ENCODE data around the gene CPNE4. TPM values are rescaled to one million over a fixed set of nuclear protein-coding genes. Genes with fewer than 3 reads are reported as not detected.

Gene CPNE4
- polyA plus RNA-seq, 4 donors, result 0.66 to 4.8 TPM; not detected in 2

- peaks cover 0 to 4% (median 0%) of the 10 kb centered on the region in 3 donors for H3K27me3 ChIP-seq (ENCODE audit: control insufficient read depth in 3 of 3, insufficient read depth in 3 of 3, low read length in 3 of 3)
- no peaks in the 10 kb centered on the region for H3K9me3 ChIP-seq (ENCODE audit: control insufficient read depth in 2 of 2, insufficient read depth in 1 of 2, low read depth in 1 of 2, low read length in 1 of 2)
- H3K27ac ChIP-seq (ENCODE audit: low read depth in 1 of 3, low read length in 2 of 3), result no peak overlapping the region
- DNase-seq (no peak), FAIRE-seq (no peak)
- H3K4me3 ChIP-seq (ENCODE audit: low read depth in 1 of 3, low read length in 3 of 3), result no peak overlapping the region
- H3K36me3 ChIP-seq (ENCODE audit: control insufficient read depth in 3 of 3, insufficient read depth in 2 of 3, low read depth in 1 of 3, low read length in 3 of 3), result no peaks in the 10 kb centered on the region
- H3K4me1 ChIP-seq (ENCODE audit: control insufficient read depth in 3 of 3, insufficient read depth in 2 of 3, low read depth in 1 of 3, low read length in 2 of 3), result no peaks in the 10 kb centered on the region
Measured at GRCh38 chr3:131540143-131540542, 494.7 kb downstream of the CPNE4 start.

GRCh38 chr3:131538968-131539367 is 495.8 kb downstream of the CPNE4 start:
- 71 to 87% (median 85%) methylated on average over 1 of the region's 1 CpG for WGBS, 3 donors
- no peaks in the 10 kb centered on the region for H3K4me1 ChIP-seq (ENCODE audit: control insufficient read depth in 3 of 3, insufficient read depth in 2 of 3, low read depth in 1 of 3, low read length in 2 of 3)
- no peaks in the 10 kb centered on the region for H3K9me3 ChIP-seq (ENCODE audit: control insufficient read depth in 2 of 2, insufficient read depth in 1 of 2, low read depth in 1 of 2, low read length in 1 of 2)
- DNase-seq (no peak), FAIRE-seq (no peak)
- H3K27ac ChIP-seq (ENCODE audit: low read depth in 1 of 3, low read length in 2 of 3), result no peak overlapping the region
- no peaks in the 10 kb centered on the region for H3K36me3 ChIP-seq (ENCODE audit: control insufficient read depth in 3 of 3, insufficient read depth in 2 of 3, low read depth in 1 of 3, low read length in 3 of 3)
- H3K27me3 ChIP-seq (ENCODE audit: control insufficient read depth in 3 of 3, insufficient read depth in 3 of 3, low read length in 3 of 3), result peaks cover 0 to 4% (median 0%) of the 10 kb centered on the region in 3 donors
- no peak overlapping the region for H3K4me3 ChIP-seq (ENCODE audit: low read depth in 1 of 3, low read length in 3 of 3)

GRCh38 chr3:131537531-131537930 is 497.3 kb downstream of the CPNE4 start:
- H3K4me1 ChIP-seq (ENCODE audit: control insufficient read depth in 3 of 3, insufficient read depth in 2 of 3, low read depth in 1 of 3, low read length in 2 of 3), result no peaks in the 10 kb centered on the region
- H3K27ac ChIP-seq (ENCODE audit: low read depth in 1 of 3, low read length in 2 of 3), result no peak overlapping the region
- H3K27me3 ChIP-seq (ENCODE audit: control insufficient read depth in 3 of 3, insufficient read depth in 3 of 3, low read length in 3 of 3), result peaks cover 0 to 4% (median 0%) of the 10 kb centered on the region in 3 donors
- no peaks in the 10 kb centered on the region for H3K9me3 ChIP-seq (ENCODE audit: control insufficient read depth in 2 of 2, insufficient read depth in 1 of 2, low read depth in 1 of 2, low read length in 1 of 2)
- no peak for FAIRE-seq
- WGBS, 3 donors, result 76 to 89% (median 82%) methylated on average over 3 of the region's 3 CpGs
- DNase-seq, result no peak
- no peaks in the 10 kb centered on the region for H3K36me3 ChIP-seq (ENCODE audit: control insufficient read depth in 3 of 3, insufficient read depth in 2 of 3, low read depth in 1 of 3, low read length in 3 of 3)
- H3K4me3 ChIP-seq (ENCODE audit: low read depth in 1 of 3, low read length in 3 of 3), result no peak overlapping the region

- Histone ChIP-seq H3K36me3 (ENCODE audit: control insufficient read depth in 3 of 3, insufficient read depth in 2 of 3, low read depth in 1 of 3, low read length in 3 of 3) (no peaks in the 10 kb centered on the region), H3K27ac (ENCODE audit: low read depth in 1 of 3, low read length in 2 of 3) (no peak overlapping the region), H3K4me3 (ENCODE audit: low read depth in 1 of 3, low read length in 3 of 3) (no peak overlapping the region), H3K27me3 (ENCODE audit: control insufficient read depth in 3 of 3, insufficient read depth in 3 of 3, low read length in 3 of 3) (peaks cover 0 to 4% (median 0%) of the 10 kb centered on the region in 3 donors), H3K9me3 (ENCODE audit: control insufficient read depth in 2 of 2, insufficient read depth in 1 of 2, low read depth in 1 of 2, low read length in 1 of 2) (no peaks in the 10 kb centered on the region), H3K4me1 (ENCODE audit: control insufficient read depth in 3 of 3, insufficient read depth in 2 of 3, low read depth in 1 of 3, low read length in 2 of 3) (no peaks in the 10 kb centered on the region)
- 40 to 64% (median 48%) methylated on average over 2 of the region's 2 CpGs for WGBS, 3 donors
- DNase-seq (no peak), FAIRE-seq (no peak)
Measured at GRCh38 chr3:131535596-131535995, 499.2 kb downstream of the CPNE4 start.

GRCh38 chr3:131535131-131535530 is 499.7 kb downstream of the CPNE4 start:
- Histone ChIP-seq H3K9me3 (ENCODE audit: control insufficient read depth in 2 of 2, insufficient read depth in 1 of 2, low read depth in 1 of 2, low read length in 1 of 2) (no peaks in the 10 kb centered on the region), H3K4me1 (ENCODE audit: control insufficient read depth in 3 of 3, insufficient read depth in 2 of 3, low read depth in 1 of 3, low read length in 2 of 3) (no peaks in the 10 kb centered on the region), H3K36me3 (ENCODE audit: control insufficient read depth in 3 of 3, insufficient read depth in 2 of 3, low read depth in 1 of 3, low read length in 3 of 3) (no peaks in the 10 kb centered on the region), H3K4me3 (ENCODE audit: low read depth in 1 of 3, low read length in 3 of 3) (no peak overlapping the region), H3K27me3 (ENCODE audit: control insufficient read depth in 3 of 3, insufficient read depth in 3 of 3, low read length in 3 of 3) (peaks cover 0 to 4% (median 0%) of the 10 kb centered on the region in 3 donors), H3K27ac (ENCODE audit: low read depth in 1 of 3, low read length in 2 of 3) (no peak overlapping the region)
- FAIRE-seq (no peak), DNase-seq (no peak)
- WGBS, 3 donors, result 73 to 81% (median 77%) methylated on average over 3 of the region's 3 CpGs

GRCh38 chr3:131532645-131533044 is 502.2 kb downstream of the CPNE4 start:
- no peak for FAIRE-seq
- Histone ChIP-seq H3K27ac (ENCODE audit: low read depth in 1 of 3, low read length in 2 of 3) (no peak overlapping the region), H3K4me1 (ENCODE audit: control insufficient read depth in 3 of 3, insufficient read depth in 2 of 3, low read depth in 1 of 3, low read length in 2 of 3) (no peaks in the 10 kb centered on the region), H3K9me3 (ENCODE audit: control insufficient read depth in 2 of 2, insufficient read depth in 1 of 2, low read depth in 1 of 2, low read length in 1 of 2) (no peaks in the 10 kb centered on the region), H3K4me3 (ENCODE audit: low read depth in 1 of 3, low read length in 3 of 3) (no peak overlapping the region), H3K36me3 (ENCODE audit: control insufficient read depth in 3 of 3, insufficient read depth in 2 of 3, low read depth in 1 of 3, low read length in 3 of 3) (no peaks in the 10 kb centered on the region), H3K27me3 (ENCODE audit: control insufficient read depth in 3 of 3, insufficient read depth in 3 of 3, low read length in 3 of 3) (no peaks in the 10 kb centered on the region)
- DNase-seq, result no peak

GRCh38 chr3:131530843-131531242 is 504.0 kb downstream of the CPNE4 start:
- peaks cover 3 to 9% (median 5%) of the 10 kb centered on the region in 3 donors for H3K27me3 ChIP-seq (ENCODE audit: control insufficient read depth in 3 of 3, insufficient read depth in 3 of 3, low read length in 3 of 3)
- WGBS, 3 donors, result 9 to 65% (median 39%) methylated on average over 1 of the region's 1 CpG
- no peak overlapping the region for H3K27ac ChIP-seq (ENCODE audit: low read depth in 1 of 3, low read length in 2 of 3)
- DNase-seq (no peak), FAIRE-seq (peak; percentile 23)
- no peak overlapping the region for H3K4me3 ChIP-seq (ENCODE audit: low read depth in 1 of 3, low read length in 3 of 3)
- H3K4me1 ChIP-seq (ENCODE audit: control insufficient read depth in 3 of 3, insufficient read depth in 2 of 3, low read depth in 1 of 3, low read length in 2 of 3), result no peaks in the 10 kb centered on the region
- H3K9me3 ChIP-seq (ENCODE audit: control insufficient read depth in 2 of 2, insufficient read depth in 1 of 2, low read depth in 1 of 2, low read length in 1 of 2), result no peaks in the 10 kb centered on the region
- H3K36me3 ChIP-seq (ENCODE audit: control insufficient read depth in 3 of 3, insufficient read depth in 2 of 3, low read depth in 1 of 3, low read length in 3 of 3), result no peaks in the 10 kb centered on the region

GRCh38 chr3:131530388-131530787 is 504.4 kb downstream of the CPNE4 start:
- H3K4me3 ChIP-seq (ENCODE audit: low read depth in 1 of 3, low read length in 3 of 3), result no peak overlapping the region

GRCh38 chr3:131526801-131527347 is 507.9 kb downstream of the CPNE4 start:
- no peaks in the 10 kb centered on the region for H3K9me3 ChIP-seq (ENCODE audit: control insufficient read depth in 2 of 2, insufficient read depth in 1 of 2, low read depth in 1 of 2, low read length in 1 of 2)
- H3K27me3 ChIP-seq (ENCODE audit: control insufficient read depth in 3 of 3, insufficient read depth in 3 of 3, low read length in 3 of 3), result peaks cover 3 to 9% (median 5%) of the 10 kb centered on the region in 3 donors
- FAIRE-seq (no peak), DNase-seq (peak in 1 of 2 donors; percentile 27)
- no peaks in the 10 kb centered on the region for H3K4me1 ChIP-seq (ENCODE audit: control insufficient read depth in 3 of 3, insufficient read depth in 2 of 3, low read depth in 1 of 3, low read length in 2 of 3)
- WGBS, 3 donors, result 13 to 27% (median 24%) methylated on average over 33 to 37 of the region's 37 CpGs
- no peak overlapping the region for H3K27ac ChIP-seq (ENCODE audit: low read depth in 1 of 3, low read length in 2 of 3)
- peak overlapping the region in 2 of 3 donors; percentile 11 to 34 for H3K4me3 ChIP-seq (ENCODE audit: low read depth in 1 of 3, low read length in 3 of 3)
- H3K36me3 ChIP-seq (ENCODE audit: control insufficient read depth in 3 of 3, insufficient read depth in 2 of 3, low read depth in 1 of 3, low read length in 3 of 3), result no peaks in the 10 kb centered on the region

More at GRCh38 chr3:131530388-131530787, 504.4 kb downstream of the CPNE4 start:
- 82 to 94% (median 90%) methylated on average over 1 of the region's 1 CpG for WGBS, 3 donors
- Histone ChIP-seq H3K4me1 (ENCODE audit: control insufficient read depth in 3 of 3, insufficient read depth in 2 of 3, low read depth in 1 of 3, low read length in 2 of 3) (no peaks in the 10 kb centered on the region), H3K27me3 (ENCODE audit: control insufficient read depth in 3 of 3, insufficient read depth in 3 of 3, low read length in 3 of 3) (peaks cover 3 to 9% (median 5%) of the 10 kb centered on the region in 3 donors), H3K9me3 (ENCODE audit: control insufficient read depth in 2 of 2, insufficient read depth in 1 of 2, low read depth in 1 of 2, low read length in 1 of 2) (no peaks in the 10 kb centered on the region), H3K36me3 (ENCODE audit: control insufficient read depth in 3 of 3, insufficient read depth in 2 of 3, low read depth in 1 of 3, low read length in 3 of 3) (no peaks in the 10 kb centered on the region), H3K27ac (ENCODE audit: low read depth in 1 of 3, low read length in 2 of 3) (no peak overlapping the region)
- DNase-seq (no peak), FAIRE-seq (no peak)

All from small intestine (tissue), 7 donors.